ENCODE results near the gene DNM2. TPM values are rescaled to one million over a fixed set of nuclear protein-coding genes. Genes with fewer than 3 reads are reported as not detected.

DNM2 gene
- total RNA-seq, 1 experiment from 2014 or later: 131 TPM

GRCh38 chr19:10826231-10826630 lies 108.4 kb downstream of the DNM2 start:
- POLR2A ChIA-PET: no interaction called here
- peaks cover 35% of the 10 kb centered on the region for H3K36me3 Mint-ChIP-seq
- H3K4me1 Mint-ChIP-seq: no peaks in the 10 kb centered on the region
- H3K27ac Mint-ChIP-seq: no peak overlapping the region
- CTCF ChIA-PET: interaction anchor here (1.3 to 1.8 kb wide), 2 partner anchors 32 to 109 kb away, joined by 5 to 6 read pairs; partner anchors contain the start of gene DNM2
- TF ChIP-seq NFYB (CRISPR knock-in tag; conservative IDR thresholded peaks at IDR 0.05; ENCODE audit: low read depth) (no peak), CREB1 (CRISPR knock-in tag; IDR thresholded peaks at IDR 0.05) (no peak), ZSCAN18 (CRISPR knock-in tag; IDR thresholded peaks at IDR 0.05) (no peak), ELF4 (CRISPR knock-in tag; IDR thresholded peaks at IDR 0.05; ENCODE audit: low read depth) (no peak), PRRX2 (CRISPR knock-in tag; IDR thresholded peaks at IDR 0.05) (no peak), HMGA2 (CRISPR knock-in tag; IDR thresholded peaks at IDR 0.05) (no peak), TEAD4 (CRISPR knock-in tag; IDR thresholded peaks at IDR 0.05) (no peak), KAT7 (CRISPR knock-in tag; IDR thresholded peaks at IDR 0.05; ENCODE audit: borderline replicate concordance) (no peak), ATF1 (CRISPR knock-in tag; IDR thresholded peaks at IDR 0.05) (no peak), ZNF396 (CRISPR knock-in tag; IDR thresholded peaks at IDR 0.05; ENCODE audit: borderline replicate concordance) (no peak), CREM (CRISPR knock-in tag; IDR thresholded peaks at IDR 0.05) (no peak), ERG (CRISPR knock-in tag; IDR thresholded peaks at IDR 0.05) (no peak), FOXK1 (CRISPR knock-in tag; IDR thresholded peaks at IDR 0.05) (no peak), ZNF121 (CRISPR knock-in tag; IDR thresholded peaks at IDR 0.05) (no peak), NFATC4 (CRISPR knock-in tag; IDR thresholded peaks at IDR 0.05) (no peak), E2F4 (CRISPR knock-in tag; IDR thresholded peaks at IDR 0.05; ENCODE audit: borderline replicate concordance, low read depth) (no peak)
- TF ChIP-seq, protein P1, sequence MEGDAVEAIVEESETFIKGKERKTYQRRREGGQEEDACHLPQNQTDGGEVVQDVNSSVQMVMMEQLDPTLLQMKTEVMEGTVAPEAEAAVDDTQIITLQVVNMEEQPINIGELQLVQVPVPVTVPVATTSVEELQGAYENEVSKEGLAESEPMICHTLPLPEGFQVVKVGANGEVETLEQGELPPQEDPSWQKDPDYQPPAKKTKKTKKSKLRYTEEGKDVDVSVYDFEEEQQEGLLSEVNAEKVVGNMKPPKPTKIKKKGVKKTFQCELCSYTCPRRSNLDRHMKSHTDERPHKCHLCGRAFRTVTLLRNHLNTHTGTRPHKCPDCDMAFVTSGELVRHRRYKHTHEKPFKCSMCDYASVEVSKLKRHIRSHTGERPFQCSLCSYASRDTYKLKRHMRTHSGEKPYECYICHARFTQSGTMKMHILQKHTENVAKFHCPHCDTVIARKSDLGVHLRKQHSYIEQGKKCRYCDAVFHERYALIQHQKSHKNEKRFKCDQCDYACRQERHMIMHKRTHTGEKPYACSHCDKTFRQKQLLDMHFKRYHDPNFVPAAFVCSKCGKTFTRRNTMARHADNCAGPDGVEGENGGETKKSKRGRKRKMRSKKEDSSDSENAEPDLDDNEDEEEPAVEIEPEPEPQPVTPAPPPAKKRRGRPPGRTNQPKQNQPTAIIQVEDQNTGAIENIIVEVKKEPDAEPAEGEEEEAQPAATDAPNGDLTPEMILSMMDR (IDR thresholded peaks at IDR 0.05): no peak
- TF ChIP-seq, protein P2, sequence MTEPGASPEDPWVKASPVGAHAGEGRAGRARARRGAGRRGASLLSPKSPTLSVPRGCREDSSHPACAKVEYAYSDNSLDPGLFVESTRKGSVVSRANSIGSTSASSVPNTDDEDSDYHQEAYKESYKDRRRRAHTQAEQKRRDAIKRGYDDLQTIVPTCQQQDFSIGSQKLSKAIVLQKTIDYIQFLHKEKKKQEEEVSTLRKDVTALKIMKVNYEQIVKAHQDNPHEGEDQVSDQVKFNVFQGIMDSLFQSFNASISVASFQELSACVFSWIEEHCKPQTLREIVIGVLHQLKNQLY (CRISPR knock-in tag; IDR thresholded peaks at IDR 0.05): no peak
- TF ChIP-seq, protein P3, sequence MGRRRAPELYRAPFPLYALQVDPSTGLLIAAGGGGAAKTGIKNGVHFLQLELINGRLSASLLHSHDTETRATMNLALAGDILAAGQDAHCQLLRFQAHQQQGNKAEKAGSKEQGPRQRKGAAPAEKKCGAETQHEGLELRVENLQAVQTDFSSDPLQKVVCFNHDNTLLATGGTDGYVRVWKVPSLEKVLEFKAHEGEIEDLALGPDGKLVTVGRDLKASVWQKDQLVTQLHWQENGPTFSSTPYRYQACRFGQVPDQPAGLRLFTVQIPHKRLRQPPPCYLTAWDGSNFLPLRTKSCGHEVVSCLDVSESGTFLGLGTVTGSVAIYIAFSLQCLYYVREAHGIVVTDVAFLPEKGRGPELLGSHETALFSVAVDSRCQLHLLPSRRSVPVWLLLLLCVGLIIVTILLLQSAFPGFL (CRISPR knock-in tag; IDR thresholded peaks at IDR 0.05; ENCODE audit: borderline replicate concordance): no peak
- TF ChIP-seq, protein P4, sequence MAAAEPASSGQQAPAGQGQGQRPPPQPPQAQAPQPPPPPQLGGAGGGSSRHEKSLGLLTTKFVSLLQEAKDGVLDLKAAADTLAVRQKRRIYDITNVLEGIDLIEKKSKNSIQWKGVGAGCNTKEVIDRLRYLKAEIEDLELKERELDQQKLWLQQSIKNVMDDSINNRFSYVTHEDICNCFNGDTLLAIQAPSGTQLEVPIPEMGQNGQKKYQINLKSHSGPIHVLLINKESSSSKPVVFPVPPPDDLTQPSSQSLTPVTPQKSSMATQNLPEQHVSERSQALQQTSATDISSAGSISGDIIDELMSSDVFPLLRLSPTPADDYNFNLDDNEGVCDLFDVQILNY (CRISPR knock-in tag; IDR thresholded peaks at IDR 0.05): no peak
- H3K4me3 Mint-ChIP-seq: no peak overlapping the region
- ATAC-seq (no peak), DNase-seq (ENCODE audit: low spot score) (no peak)
- H3K27me3 Mint-ChIP-seq (ENCODE audit: low read depth): no peaks in the 10 kb centered on the region
- H3K9me3 Mint-ChIP-seq: no peaks in the 10 kb centered on the region

All from WTC11 (cell line).